Suprapubic skin (tissue), 3 donors: ENCODE results near the gene FRYL.

Experiments
- EP300 ChIP-seq: sonication (generic); formaldehyde crosslinking; IDR thresholded peaks from one replicate; pipeline ENCODE4 v1.6.1; 2017; ENCODE audit warnings: antibody characterized with exemption
- POLR2A ChIP-seq, 2 donors: fragments of 450-650 bp; IDR thresholded peaks; one replicate each; pipeline ENCODE4 v1.6.1; 2017; ENCODE audit warnings: antibody characterized with exemption in 2 of 2, mild to moderate bottlenecking in 2 of 2, moderate library complexity in 2 of 2
- TF ChIP-seq, protein P1 (sequence below), 2 donors: fragments of 200-600 bp in 1 of 2; fragments of 450-650 bp in 1 of 2; sonication (generic) in 1 of 2; IDR thresholded peaks; one replicate each; pipeline ENCODE4 v1.5.1; 2016 to 2019; ENCODE audit warnings: antibody characterized with exemption in 2 of 2, mild to moderate bottlenecking in 1 of 2, moderate library complexity in 1 of 2

DNA sequence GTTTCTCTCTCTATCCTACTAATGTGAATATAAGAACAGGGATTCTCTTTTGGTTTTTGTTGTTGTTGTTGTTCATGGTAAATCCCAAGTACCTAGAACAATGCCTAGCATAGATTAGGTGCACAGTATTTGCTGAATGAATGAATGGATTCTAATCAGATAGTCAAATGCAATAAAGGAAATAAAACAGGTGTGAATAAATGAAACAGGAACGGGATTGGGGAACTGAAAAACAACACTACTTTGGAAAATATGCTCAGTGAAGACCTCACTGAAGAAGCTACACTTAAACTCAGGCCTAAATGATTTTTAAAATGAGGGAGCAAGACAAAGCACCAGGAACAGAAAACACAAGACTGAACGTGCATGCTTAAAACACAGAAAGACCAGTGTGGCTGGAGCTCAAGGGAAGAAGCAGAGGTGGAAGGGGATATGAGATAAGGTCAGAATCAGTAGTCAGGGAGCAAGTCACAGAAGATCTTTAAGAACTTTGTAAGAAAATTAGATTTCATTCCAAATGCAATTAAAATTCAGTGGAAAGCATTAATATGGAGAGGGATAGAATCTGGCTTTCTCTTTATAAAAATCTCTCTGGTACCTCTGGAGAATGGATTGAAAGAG, 145.3 kb downstream of the FRYL start:
- TF ChIP-seq, protein P1, sequence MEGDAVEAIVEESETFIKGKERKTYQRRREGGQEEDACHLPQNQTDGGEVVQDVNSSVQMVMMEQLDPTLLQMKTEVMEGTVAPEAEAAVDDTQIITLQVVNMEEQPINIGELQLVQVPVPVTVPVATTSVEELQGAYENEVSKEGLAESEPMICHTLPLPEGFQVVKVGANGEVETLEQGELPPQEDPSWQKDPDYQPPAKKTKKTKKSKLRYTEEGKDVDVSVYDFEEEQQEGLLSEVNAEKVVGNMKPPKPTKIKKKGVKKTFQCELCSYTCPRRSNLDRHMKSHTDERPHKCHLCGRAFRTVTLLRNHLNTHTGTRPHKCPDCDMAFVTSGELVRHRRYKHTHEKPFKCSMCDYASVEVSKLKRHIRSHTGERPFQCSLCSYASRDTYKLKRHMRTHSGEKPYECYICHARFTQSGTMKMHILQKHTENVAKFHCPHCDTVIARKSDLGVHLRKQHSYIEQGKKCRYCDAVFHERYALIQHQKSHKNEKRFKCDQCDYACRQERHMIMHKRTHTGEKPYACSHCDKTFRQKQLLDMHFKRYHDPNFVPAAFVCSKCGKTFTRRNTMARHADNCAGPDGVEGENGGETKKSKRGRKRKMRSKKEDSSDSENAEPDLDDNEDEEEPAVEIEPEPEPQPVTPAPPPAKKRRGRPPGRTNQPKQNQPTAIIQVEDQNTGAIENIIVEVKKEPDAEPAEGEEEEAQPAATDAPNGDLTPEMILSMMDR (IDR thresholded peaks at IDR 0.05), result no peak
- TF ChIP-seq EP300 (no peak), POLR2A (IDR thresholded peaks at IDR 0.05) (no peak)
